ENCODE measurements around the gene PMM1. TPM values are rescaled to one million over a fixed set of nuclear protein-coding genes. Genes with fewer than 3 reads are reported as not detected.

The PMM1 gene
- polyA plus RNA-seq, 1 donor (not counting 4 experiments of a cell fraction or from before 2014, with no cell fraction given) = 39.6 TPM

DNA sequence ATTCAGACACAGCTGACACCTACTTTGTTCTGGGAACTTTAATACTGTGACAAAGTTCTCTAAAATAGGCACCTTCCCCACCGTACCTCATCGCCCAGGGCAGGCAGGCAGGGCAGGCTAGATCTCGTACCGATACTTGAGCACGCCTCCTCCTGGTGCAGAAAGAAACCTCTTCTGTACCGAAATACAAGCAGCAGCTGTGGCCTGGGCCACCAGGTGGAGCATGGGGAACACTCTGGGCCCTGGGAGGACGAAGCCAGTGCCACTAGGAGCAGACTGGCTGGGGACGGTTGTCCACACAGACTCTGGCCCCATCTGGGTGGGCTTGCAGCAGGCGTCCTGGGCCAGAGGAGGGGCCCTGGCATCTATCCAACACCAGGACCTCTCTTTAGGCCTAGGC is 12.8 kb downstream of the PMM1 start:
- no peaks in the 10 kb centered on the region for H3K9me1 ChIP-seq (ENCODE audit: control insufficient read depth, extremely low read depth, insufficient read depth, low read length)
- H2AFZ ChIP-seq (ENCODE audit: control insufficient read depth, low read length) = no peak overlapping the region
- no peak overlapping the region for H3K4me3 ChIP-seq (ENCODE audit: control insufficient read depth in 2 of 3, extremely low read depth in 1 of 3, insufficient read depth in 2 of 3, low read depth in 1 of 3, low read length in 3 of 3)
- H3K36me3 ChIP-seq (ENCODE audit: control insufficient read depth in 2 of 2, extremely low read depth in 1 of 2, insufficient read depth in 2 of 2, low read length in 2 of 2) = peaks cover 24 to 36% of the 10 kb centered on the region in 2 experiments
- no peak for FAIRE-seq
- TF ChIP-seq, protein P1, sequence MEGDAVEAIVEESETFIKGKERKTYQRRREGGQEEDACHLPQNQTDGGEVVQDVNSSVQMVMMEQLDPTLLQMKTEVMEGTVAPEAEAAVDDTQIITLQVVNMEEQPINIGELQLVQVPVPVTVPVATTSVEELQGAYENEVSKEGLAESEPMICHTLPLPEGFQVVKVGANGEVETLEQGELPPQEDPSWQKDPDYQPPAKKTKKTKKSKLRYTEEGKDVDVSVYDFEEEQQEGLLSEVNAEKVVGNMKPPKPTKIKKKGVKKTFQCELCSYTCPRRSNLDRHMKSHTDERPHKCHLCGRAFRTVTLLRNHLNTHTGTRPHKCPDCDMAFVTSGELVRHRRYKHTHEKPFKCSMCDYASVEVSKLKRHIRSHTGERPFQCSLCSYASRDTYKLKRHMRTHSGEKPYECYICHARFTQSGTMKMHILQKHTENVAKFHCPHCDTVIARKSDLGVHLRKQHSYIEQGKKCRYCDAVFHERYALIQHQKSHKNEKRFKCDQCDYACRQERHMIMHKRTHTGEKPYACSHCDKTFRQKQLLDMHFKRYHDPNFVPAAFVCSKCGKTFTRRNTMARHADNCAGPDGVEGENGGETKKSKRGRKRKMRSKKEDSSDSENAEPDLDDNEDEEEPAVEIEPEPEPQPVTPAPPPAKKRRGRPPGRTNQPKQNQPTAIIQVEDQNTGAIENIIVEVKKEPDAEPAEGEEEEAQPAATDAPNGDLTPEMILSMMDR (optimal IDR thresholded peaks at IDR 0.05 in 1 of 3, IDR thresholded peaks at IDR 0.05 in 1 of 3, conservative IDR thresholded peaks at IDR 0.05 in 1 of 3; ENCODE audit: extremely low read depth in 1 of 3, insufficient read depth in 2 of 3, low read length in 3 of 3) = peak; percentile 67 to 80 (median 69)
- TF ChIP-seq EZH2 (IDR thresholded peaks at IDR 0.05; ENCODE audit: low read length) = no peak
- H3K4me2 ChIP-seq (ENCODE audit: control insufficient read depth, extremely low read depth, insufficient read depth, low read depth, low read length) = no peak overlapping the region
- no peaks in the 10 kb centered on the region for H3K79me2 ChIP-seq (ENCODE audit: control insufficient read depth, insufficient read depth, low read length)
- no peaks in the 10 kb centered on the region for H3K4me1 ChIP-seq (ENCODE audit: control insufficient read depth, extremely low read depth, insufficient read depth, low read length)
- H3K27ac ChIP-seq (ENCODE audit: control insufficient read depth, insufficient read depth, low read length) = no peak overlapping the region
- H3K27me3 ChIP-seq (ENCODE audit: control insufficient read depth, extremely low read depth, insufficient read depth, low read length) = no peaks in the 10 kb centered on the region
- DNase-seq (ENCODE audit: low read depth, low spot score) = no peak
- H3K9ac ChIP-seq (ENCODE audit: control insufficient read depth, extremely low read depth, insufficient read depth, low read length) = no peak overlapping the region
- dilution Hi-C loops (cut with MboI; ENCODE audit: extremely low pct_ligation_motif_present, low sequenced_read_pairs) = no loop called here
- H3K9me3 ChIP-seq (ENCODE audit: control insufficient read depth, low read depth, low read length) = no peaks in the 10 kb centered on the region
- H4K20me1 ChIP-seq (ENCODE audit: control insufficient read depth, extremely low read depth, insufficient read depth, low read length) = peaks cover 4% of the 10 kb centered on the region

DNA sequence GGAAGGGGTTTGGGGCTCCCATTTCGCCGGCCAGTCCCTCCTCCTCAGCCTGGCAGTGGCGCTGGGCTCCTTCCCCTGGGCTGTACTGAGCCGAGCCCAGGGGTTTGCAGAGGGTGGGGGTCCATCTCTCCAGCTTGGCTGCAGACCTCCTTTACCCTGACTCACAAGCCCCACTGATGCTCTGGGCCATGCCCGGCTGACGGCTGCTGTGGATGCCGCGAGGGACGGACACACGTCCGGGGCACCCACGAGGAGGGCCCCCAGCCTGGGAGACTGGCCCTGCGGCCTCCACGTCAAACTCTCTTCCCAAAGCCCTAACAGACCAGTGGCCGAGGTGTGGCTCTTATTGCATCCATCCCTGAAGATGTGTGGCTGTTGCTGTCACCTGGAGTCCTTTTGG is 14.1 kb downstream of the PMM1 start:
- FAIRE-seq (no peak), DNase-seq (ENCODE audit: low read depth, low spot score) (no peak)
- Histone ChIP-seq H3K9me3 (ENCODE audit: control insufficient read depth, low read depth, low read length) (no peaks in the 10 kb centered on the region), H2AFZ (ENCODE audit: control insufficient read depth, low read length) (no peak overlapping the region), H3K9ac (ENCODE audit: control insufficient read depth, extremely low read depth, insufficient read depth, low read length) (no peak overlapping the region), H3K4me3 (ENCODE audit: control insufficient read depth in 2 of 3, extremely low read depth in 1 of 3, insufficient read depth in 2 of 3, low read depth in 1 of 3, low read length in 3 of 3) (no peak overlapping the region), H3K27me3 (ENCODE audit: control insufficient read depth, extremely low read depth, insufficient read depth, low read length) (no peaks in the 10 kb centered on the region), H3K9me1 (ENCODE audit: control insufficient read depth, extremely low read depth, insufficient read depth, low read length) (no peaks in the 10 kb centered on the region), H4K20me1 (ENCODE audit: control insufficient read depth, extremely low read depth, insufficient read depth, low read length) (peaks cover 4% of the 10 kb centered on the region), H3K79me2 (ENCODE audit: control insufficient read depth, insufficient read depth, low read length) (no peaks in the 10 kb centered on the region), H3K27ac (ENCODE audit: control insufficient read depth, insufficient read depth, low read length) (no peak overlapping the region), H3K4me1 (ENCODE audit: control insufficient read depth, extremely low read depth, insufficient read depth, low read length) (no peaks in the 10 kb centered on the region), H3K4me2 (ENCODE audit: control insufficient read depth, extremely low read depth, insufficient read depth, low read depth, low read length) (no peak overlapping the region), H3K36me3 (ENCODE audit: control insufficient read depth in 2 of 2, extremely low read depth in 1 of 2, insufficient read depth in 2 of 2, low read length in 2 of 2) (peaks cover 24 to 36% of the 10 kb centered on the region in 2 experiments)
- no peak for TF ChIP-seq EZH2 (IDR thresholded peaks at IDR 0.05; ENCODE audit: low read length)
- TF ChIP-seq, protein P1 (optimal IDR thresholded peaks at IDR 0.05 in 1 of 3, IDR thresholded peaks at IDR 0.05 in 1 of 3, conservative IDR thresholded peaks at IDR 0.05 in 1 of 3; ENCODE audit: extremely low read depth in 1 of 3, insufficient read depth in 2 of 3, low read length in 3 of 3) = no peak
- dilution Hi-C loops (cut with MboI; ENCODE audit: extremely low pct_ligation_motif_present, low sequenced_read_pairs) = no loop called here
